Measurements from ENCODE around the gene DCAKD.

GRCh38 chr17:45087978-45088377 lies 36.5 kb upstream of the DCAKD start:
- TF ChIP-seq, protein P1, sequence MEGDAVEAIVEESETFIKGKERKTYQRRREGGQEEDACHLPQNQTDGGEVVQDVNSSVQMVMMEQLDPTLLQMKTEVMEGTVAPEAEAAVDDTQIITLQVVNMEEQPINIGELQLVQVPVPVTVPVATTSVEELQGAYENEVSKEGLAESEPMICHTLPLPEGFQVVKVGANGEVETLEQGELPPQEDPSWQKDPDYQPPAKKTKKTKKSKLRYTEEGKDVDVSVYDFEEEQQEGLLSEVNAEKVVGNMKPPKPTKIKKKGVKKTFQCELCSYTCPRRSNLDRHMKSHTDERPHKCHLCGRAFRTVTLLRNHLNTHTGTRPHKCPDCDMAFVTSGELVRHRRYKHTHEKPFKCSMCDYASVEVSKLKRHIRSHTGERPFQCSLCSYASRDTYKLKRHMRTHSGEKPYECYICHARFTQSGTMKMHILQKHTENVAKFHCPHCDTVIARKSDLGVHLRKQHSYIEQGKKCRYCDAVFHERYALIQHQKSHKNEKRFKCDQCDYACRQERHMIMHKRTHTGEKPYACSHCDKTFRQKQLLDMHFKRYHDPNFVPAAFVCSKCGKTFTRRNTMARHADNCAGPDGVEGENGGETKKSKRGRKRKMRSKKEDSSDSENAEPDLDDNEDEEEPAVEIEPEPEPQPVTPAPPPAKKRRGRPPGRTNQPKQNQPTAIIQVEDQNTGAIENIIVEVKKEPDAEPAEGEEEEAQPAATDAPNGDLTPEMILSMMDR (IDR thresholded peaks at IDR 0.05; ENCODE audit: poor library complexity), result no peak
- TF ChIP-seq EZH2 (IDR thresholded peaks at IDR 0.05; ENCODE audit: borderline replicate concordance), result no peak
